NCI-H524 treated with DMSO at 0.1 percent for 48 hours (cell line): ENCODE measurements around the gene STX18.

ENCODE experiments used
- DNase-seq: peaks from one replicate; lab custom pipeline; 2025; lab: John Stamatoyannopoulos, UW

Gene STX18

DNA sequence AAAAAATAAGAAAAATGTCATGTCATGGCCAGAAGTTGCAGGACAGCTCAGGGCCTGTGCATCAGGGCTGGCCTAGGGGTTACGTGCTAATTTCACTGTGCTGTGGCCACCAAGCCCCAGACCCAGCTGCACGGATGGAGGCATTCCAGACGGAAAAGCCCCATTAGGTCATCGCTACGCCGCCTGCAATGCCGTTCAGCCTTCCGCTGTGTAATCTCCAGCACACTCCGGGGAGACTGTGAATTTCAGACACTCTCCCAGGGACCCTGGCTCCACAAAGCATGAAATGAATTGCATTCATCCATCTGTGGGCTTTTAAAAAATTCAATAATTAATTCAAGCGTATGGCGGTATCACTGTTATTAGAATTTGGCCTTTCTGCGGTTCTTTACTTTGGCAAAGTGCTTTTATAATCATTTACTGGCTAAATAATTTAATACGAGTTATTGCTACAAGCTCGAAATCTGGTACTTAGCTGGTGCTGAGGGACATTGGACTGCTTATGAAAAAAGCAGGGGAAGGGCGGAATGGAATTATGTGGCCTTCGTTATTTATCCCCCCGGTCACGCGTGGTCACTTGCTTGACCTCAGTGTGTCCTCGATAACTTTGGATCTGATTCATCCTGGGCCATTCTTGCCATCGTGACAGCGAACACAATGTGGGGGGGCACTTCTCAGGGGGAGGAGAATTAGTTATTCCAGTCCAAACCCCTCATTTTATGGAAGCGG is 164.0 kb downstream of the STX18 start:
- DNase-seq = no peak

GRCh38 chr4:4377191-4377590 is 164.7 kb downstream of the STX18 start:
- no peak for DNase-seq

GRCh38 chr4:4376074-4376473 is 165.8 kb downstream of the STX18 start:
- DNase-seq = no peak

GRCh38 chr4:4374388-4375098 is 167.3 kb downstream of the STX18 start:
- no peak for DNase-seq
